Muscle layer of colon (tissue), 2 donors: Measurements from ENCODE around the gene ADGRL1.

Source experiments
- H3K27ac ChIP-seq: one replicate; pipeline ENCODE4 v1.7.0; 2013; ENCODE audit warnings: low read depth, mild to moderate bottlenecking, low read length, moderate library complexity
- H3K27me3 ChIP-seq, 2 donors: one replicate each; pipeline ENCODE4 v1.7.0; 2013; ENCODE audit warnings: low read length in 2 of 2, mild to moderate bottlenecking in 2 of 2; ENCODE audit not compliant: insufficient read depth in 2 of 2, control insufficient read depth in 1 of 2
- H3K36me3 ChIP-seq: one replicate; pipeline ENCODE4 v1.7.0; 2013; ENCODE audit warnings: mild to moderate bottlenecking, low read length; ENCODE audit not compliant: insufficient read depth
- H3K4me1 ChIP-seq: one replicate; pipeline ENCODE4 v1.7.0; 2013; ENCODE audit warnings: mild to moderate bottlenecking, low read length; ENCODE audit not compliant: insufficient read depth
- H3K4me3 ChIP-seq, 2 donors: one replicate each; pipeline ENCODE4 v1.7.0; 2013; ENCODE audit warnings: low read length in 2 of 2, low read depth in 1 of 2, mild to moderate bottlenecking in 1 of 2, moderate library complexity in 1 of 2
- H3K9ac ChIP-seq: one replicate; pipeline ENCODE4 v1.7.0; 2013; ENCODE audit warnings: low read length
- H3K9me3 ChIP-seq: one replicate; pipeline ENCODE4 v1.7.0; 2013; ENCODE audit warnings: mild to moderate bottlenecking, low read length
- donor health status: abdominal sarcoma.
- donor health status: Adenocarcinoma of cecum.

The ADGRL1 gene

GRCh38 chr19:14101003-14101545 lies 104.9 kb downstream of the ADGRL1 start:
- no peaks in the 10 kb centered on the region for H3K9me3 ChIP-seq
- H3K4me1 ChIP-seq = no peaks in the 10 kb centered on the region
- peaks cover 54% of the 10 kb centered on the region for H3K36me3 ChIP-seq
- H3K9ac ChIP-seq = no peak overlapping the region
- no peak overlapping the region for H3K27ac ChIP-seq
- no peaks in the 10 kb centered on the region for H3K27me3 ChIP-seq
- no peak overlapping the region for H3K4me3 ChIP-seq
